Measurements from ENCODE around the gene IGFL1. TPM values are rescaled to one million over a fixed set of nuclear protein-coding genes. Genes with fewer than 3 reads are reported as not detected.
"Not testable (repeated sequence)": the region's sequence is repeated elsewhere in the genome, so short reads cannot be mapped to it uniquely, and the experiment has no call there.

Gene IGFL1
- total RNA-seq, 1 experiment from 2014 or later: not detected

GRCh38 chr19:46195104-46195503 is 34.4 kb upstream of the IGFL1 start:
- ATAC-seq (no peak), DNase-seq (ENCODE audit: low read depth, low spot score) (no peak)
- ChIA-PET CTCF (interaction anchor here (1.3 kb wide), 1 partner anchor 117 kb away, joined by 5 read pairs; no protein-coding TSS in a partner anchor), POLR2A (no interaction called here), RAD21 (ENCODE audit: low non-redundant PET in 1 of 2, low total read pairs in 2 of 2, uncharacterized antibody in 2 of 2, unreplicated experiment in 2 of 2) (no interaction called here)
- TF ChIP-seq ZNF274 (IDR thresholded peaks at IDR 0.05; ENCODE audit: low read depth, low read length) (no peak), EZH2 (IDR thresholded peaks at IDR 0.05) (no peak), JUND (IDR thresholded peaks at IDR 0.05) (no peak), SRF (IDR thresholded peaks at IDR 0.05; ENCODE audit: low read depth) (no peak), CEBPB (IDR thresholded peaks at IDR 0.05; ENCODE audit: low read depth) (no peak)
- TF ChIP-seq, protein P1, sequence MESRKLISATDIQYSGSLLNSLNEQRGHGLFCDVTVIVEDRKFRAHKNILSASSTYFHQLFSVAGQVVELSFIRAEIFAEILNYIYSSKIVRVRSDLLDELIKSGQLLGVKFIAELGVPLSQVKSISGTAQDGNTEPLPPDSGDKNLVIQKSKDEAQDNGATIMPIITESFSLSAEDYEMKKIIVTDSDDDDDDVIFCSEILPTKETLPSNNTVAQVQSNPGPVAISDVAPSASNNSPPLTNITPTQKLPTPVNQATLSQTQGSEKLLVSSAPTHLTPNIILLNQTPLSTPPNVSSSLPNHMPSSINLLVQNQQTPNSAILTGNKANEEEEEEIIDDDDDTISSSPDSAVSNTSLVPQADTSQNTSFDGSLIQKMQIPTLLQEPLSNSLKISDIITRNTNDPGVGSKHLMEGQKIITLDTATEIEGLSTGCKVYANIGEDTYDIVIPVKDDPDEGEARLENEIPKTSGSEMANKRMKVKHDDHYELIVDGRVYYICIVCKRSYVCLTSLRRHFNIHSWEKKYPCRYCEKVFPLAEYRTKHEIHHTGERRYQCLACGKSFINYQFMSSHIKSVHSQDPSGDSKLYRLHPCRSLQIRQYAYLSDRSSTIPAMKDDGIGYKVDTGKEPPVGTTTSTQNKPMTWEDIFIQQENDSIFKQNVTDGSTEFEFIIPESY (IDR thresholded peaks at IDR 0.05; ENCODE audit: extremely low read depth, insufficient replicate concordance, low read length): no peak
- TF ChIP-seq, protein P2, sequence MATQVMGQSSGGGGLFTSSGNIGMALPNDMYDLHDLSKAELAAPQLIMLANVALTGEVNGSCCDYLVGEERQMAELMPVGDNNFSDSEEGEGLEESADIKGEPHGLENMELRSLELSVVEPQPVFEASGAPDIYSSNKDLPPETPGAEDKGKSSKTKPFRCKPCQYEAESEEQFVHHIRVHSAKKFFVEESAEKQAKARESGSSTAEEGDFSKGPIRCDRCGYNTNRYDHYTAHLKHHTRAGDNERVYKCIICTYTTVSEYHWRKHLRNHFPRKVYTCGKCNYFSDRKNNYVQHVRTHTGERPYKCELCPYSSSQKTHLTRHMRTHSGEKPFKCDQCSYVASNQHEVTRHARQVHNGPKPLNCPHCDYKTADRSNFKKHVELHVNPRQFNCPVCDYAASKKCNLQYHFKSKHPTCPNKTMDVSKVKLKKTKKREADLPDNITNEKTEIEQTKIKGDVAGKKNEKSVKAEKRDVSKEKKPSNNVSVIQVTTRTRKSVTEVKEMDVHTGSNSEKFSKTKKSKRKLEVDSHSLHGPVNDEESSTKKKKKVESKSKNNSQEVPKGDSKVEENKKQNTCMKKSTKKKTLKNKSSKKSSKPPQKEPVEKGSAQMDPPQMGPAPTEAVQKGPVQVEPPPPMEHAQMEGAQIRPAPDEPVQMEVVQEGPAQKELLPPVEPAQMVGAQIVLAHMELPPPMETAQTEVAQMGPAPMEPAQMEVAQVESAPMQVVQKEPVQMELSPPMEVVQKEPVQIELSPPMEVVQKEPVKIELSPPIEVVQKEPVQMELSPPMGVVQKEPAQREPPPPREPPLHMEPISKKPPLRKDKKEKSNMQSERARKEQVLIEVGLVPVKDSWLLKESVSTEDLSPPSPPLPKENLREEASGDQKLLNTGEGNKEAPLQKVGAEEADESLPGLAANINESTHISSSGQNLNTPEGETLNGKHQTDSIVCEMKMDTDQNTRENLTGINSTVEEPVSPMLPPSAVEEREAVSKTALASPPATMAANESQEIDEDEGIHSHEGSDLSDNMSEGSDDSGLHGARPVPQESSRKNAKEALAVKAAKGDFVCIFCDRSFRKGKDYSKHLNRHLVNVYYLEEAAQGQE (IDR thresholded peaks at IDR 0.05; ENCODE audit: low read depth): no peak
- Histone ChIP-seq H3K9me3 (ENCODE audit: control insufficient read depth in 1 of 2, insufficient read depth in 1 of 2, low read depth in 1 of 2, low read length in 2 of 2) (no peaks in the 10 kb centered on the region), H3K9ac (ENCODE audit: low read length) (no peak overlapping the region), H4K20me1 (ENCODE audit: insufficient read depth) (no peaks in the 10 kb centered on the region), H3K4me2 (ENCODE audit: low read length) (no peak overlapping the region), H3K36me3 (ENCODE audit: control insufficient read depth in 1 of 2, insufficient read depth in 2 of 2, low read length in 2 of 2) (no peaks in the 10 kb centered on the region), H3K9me2 (ENCODE audit: insufficient read depth) (no peaks in the 10 kb centered on the region), H3K27me3 (ENCODE audit: insufficient read depth, low read length) (peaks cover 24% of the 10 kb centered on the region; the same call in 1 of the 2 replicates), H3K27ac (ENCODE audit: low read depth, low read length) (no peak overlapping the region), H3K79me2 (ENCODE audit: insufficient read depth, low read length) (no peaks in the 10 kb centered on the region), H3K4me1 (ENCODE audit: control insufficient read depth in 1 of 2, insufficient read depth in 2 of 2, low read length in 2 of 2) (peaks cover 7 to 23% of the 10 kb centered on the region in 2 experiments), H3K4me3 (replicated peaks in 1 of 2; ENCODE audit: low read depth in 1 of 2, low read length in 2 of 2) (no peak overlapping the region), H2AFZ (ENCODE audit: low read depth, low read length, poor library complexity, severe bottlenecking) (no peak overlapping the region)
- intact Hi-C loops (cut with micrococcal nuclease): no loop called here
- no TSS peak for BruUV-seq (replicated peaks)

GRCh38 chr19:46195919-46196318 is 33.6 kb upstream of the IGFL1 start:
- RAD21 ChIA-PET (ENCODE audit: low non-redundant PET in 1 of 2, low total read pairs in 2 of 2, uncharacterized antibody in 2 of 2, unreplicated experiment in 2 of 2); H3K9ac ChIP-seq (ENCODE audit: low read length); H3K36me3 ChIP-seq (ENCODE audit: control insufficient read depth in 1 of 2, insufficient read depth in 2 of 2, low read length in 2 of 2); POLR2A ChIA-PET; H3K4me2 ChIP-seq (ENCODE audit: low read length); intact Hi-C loops (cut with micrococcal nuclease); H3K27ac ChIP-seq (ENCODE audit: low read depth, low read length); H4K20me1 ChIP-seq (ENCODE audit: insufficient read depth); H3K9me2 ChIP-seq (ENCODE audit: insufficient read depth); ATAC-seq; H3K79me2 ChIP-seq (ENCODE audit: insufficient read depth, low read length); H2AFZ ChIP-seq (ENCODE audit: low read depth, low read length, poor library complexity, severe bottlenecking); H3K4me3 ChIP-seq (replicated peaks in 1 of 2; ENCODE audit: low read depth in 1 of 2, low read length in 2 of 2); DNase-seq (ENCODE audit: low read depth, low spot score); H3K9me3 ChIP-seq (ENCODE audit: control insufficient read depth in 1 of 2, insufficient read depth in 1 of 2, low read depth in 1 of 2, low read length in 2 of 2); BruUV-seq (replicated peaks): not testable (repeated sequence)
- H3K27me3 ChIP-seq (ENCODE audit: insufficient read depth, low read length): peaks cover 16% of the 10 kb centered on the region
- peaks cover 7 to 23% of the 10 kb centered on the region in 2 experiments for H3K4me1 ChIP-seq (ENCODE audit: control insufficient read depth in 1 of 2, insufficient read depth in 2 of 2, low read length in 2 of 2)
- CTCF ChIA-PET: interaction anchor here (0.6 kb wide), 1 partner anchor 49 kb away, joined by 3 read pairs; no protein-coding TSS in a partner anchor
